ENCODE measurements around the gene THEM4.

DNA sequence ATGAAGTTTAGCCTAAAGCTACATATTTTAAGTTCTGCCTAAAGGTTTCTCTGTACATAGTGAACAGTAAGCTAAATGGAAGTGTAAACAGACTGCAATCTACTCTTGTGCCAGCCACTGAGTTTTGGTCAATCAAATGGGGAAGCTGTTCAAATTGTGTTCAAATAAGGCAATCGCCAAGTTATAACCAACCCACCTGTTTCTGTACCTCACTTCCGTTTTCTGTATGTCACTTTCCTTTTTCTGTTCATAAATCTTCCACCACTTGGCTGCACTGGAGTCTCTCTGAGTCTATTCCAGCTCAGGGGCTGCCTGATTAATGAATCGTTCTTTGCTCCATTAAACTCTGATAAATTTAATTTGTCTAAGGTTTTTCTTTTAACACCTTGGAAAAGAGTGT is 10.8 kb upstream of the THEM4 start:
- TF ChIP-seq, protein P1, sequence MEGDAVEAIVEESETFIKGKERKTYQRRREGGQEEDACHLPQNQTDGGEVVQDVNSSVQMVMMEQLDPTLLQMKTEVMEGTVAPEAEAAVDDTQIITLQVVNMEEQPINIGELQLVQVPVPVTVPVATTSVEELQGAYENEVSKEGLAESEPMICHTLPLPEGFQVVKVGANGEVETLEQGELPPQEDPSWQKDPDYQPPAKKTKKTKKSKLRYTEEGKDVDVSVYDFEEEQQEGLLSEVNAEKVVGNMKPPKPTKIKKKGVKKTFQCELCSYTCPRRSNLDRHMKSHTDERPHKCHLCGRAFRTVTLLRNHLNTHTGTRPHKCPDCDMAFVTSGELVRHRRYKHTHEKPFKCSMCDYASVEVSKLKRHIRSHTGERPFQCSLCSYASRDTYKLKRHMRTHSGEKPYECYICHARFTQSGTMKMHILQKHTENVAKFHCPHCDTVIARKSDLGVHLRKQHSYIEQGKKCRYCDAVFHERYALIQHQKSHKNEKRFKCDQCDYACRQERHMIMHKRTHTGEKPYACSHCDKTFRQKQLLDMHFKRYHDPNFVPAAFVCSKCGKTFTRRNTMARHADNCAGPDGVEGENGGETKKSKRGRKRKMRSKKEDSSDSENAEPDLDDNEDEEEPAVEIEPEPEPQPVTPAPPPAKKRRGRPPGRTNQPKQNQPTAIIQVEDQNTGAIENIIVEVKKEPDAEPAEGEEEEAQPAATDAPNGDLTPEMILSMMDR (IDR thresholded peaks at IDR 0.05): no peak
- no peak for TF ChIP-seq POLR2A (IDR thresholded peaks at IDR 0.05)

Measured in testis (tissue), 2 donors.